ENCODE results near the gene AFF3.

GRCh38 chr2:99651930-99652670, 490.3 kb downstream of the AFF3 start:
- TF ChIP-seq EZH2 (IDR thresholded peaks at IDR 0.05; ENCODE audit: low read length) (no peak), CTCF (optimal IDR thresholded peaks at IDR 0.05 in 1 of 3, IDR thresholded peaks at IDR 0.05 in 1 of 3, conservative IDR thresholded peaks at IDR 0.05 in 1 of 3; ENCODE audit: extremely low read depth in 1 of 3, insufficient read depth in 2 of 3, low read length in 3 of 3) (no peak)

All from keratinocyte (primary cell).